GM12878 (cell line): ENCODE results near the gene ASCC3. TPM values are rescaled to one million over a fixed set of nuclear protein-coding genes. Genes with fewer than 3 reads are reported as not detected.
A peak's percentile ranks its signal among the peaks of the same experiment; 100 is the strongest.

Experiments used
- BHLHE40 ChIP-seq, 2 experiments: fragments of 450-650 bp in 1 of 2; IDR thresholded peaks; 2 replicates each; pipeline ENCODE4 v1.6.1; 2011 to 2017; ENCODE audit warnings: low read depth in 2 of 2, borderline replicate concordance in 1 of 2, improper control_type of control experiment in 1 of 2, low read length in 1 of 2, mild to moderate bottlenecking in 1 of 2
- BMI1 ChIP-seq: fragments of 450-650 bp; IDR thresholded peaks from 2 replicates; pipeline ENCODE4 v1.6.1; 2016; ENCODE audit warnings: mild to moderate bottlenecking, moderate library complexity, borderline replicate concordance
- CBFB ChIP-seq: IDR thresholded peaks from 2 replicates; pipeline ENCODE4 v1.6.1; 2016; ENCODE audit warnings: antibody characterized with exemption, low read depth
- CBX5 ChIP-seq: sonication (generic); IDR thresholded peaks from 2 replicates; pipeline ENCODE4 v1.6.1; 2016; ENCODE audit warnings: low read depth, moderate library complexity, mild to moderate bottlenecking, inconsistent platforms
- CREB1 ChIP-seq: IDR thresholded peaks from 2 replicates; pipeline ENCODE4 v1.6.1; 2012; ENCODE audit warnings: low read depth, mild to moderate bottlenecking, inconsistent platforms
- EED ChIP-seq: sonication (generic); IDR thresholded peaks from 2 replicates; pipeline ENCODE4 v1.6.1; 2016; ENCODE audit warnings: antibody characterized with exemption, low read depth
- FOS ChIP-seq: IDR thresholded peaks from 3 replicates; pipeline ENCODE4 v1.6.1; 2011; ENCODE audit warnings: borderline replicate concordance; ENCODE audit not compliant: insufficient read length; ENCODE audit errors: extremely low read depth
- FOXM1 ChIP-seq: IDR thresholded peaks from 2 replicates; pipeline ENCODE4 v1.6.1; 2012; ENCODE audit warnings: low read depth, mild to moderate bottlenecking, inconsistent platforms, low read length, moderate library complexity
- IKZF1 ChIP-seq: fragments of 450-650 bp; conservative IDR thresholded peaks from 2 replicates; pipeline ENCODE4 v1.6.1; 2017; ENCODE audit warnings: antibody characterized with exemption, mild to moderate bottlenecking
- MEF2A ChIP-seq: IDR thresholded peaks from 2 replicates; pipeline ENCODE4 v1.6.1; 2011; ENCODE audit warnings: low read depth, mild to moderate bottlenecking, low read length, moderate library complexity; ENCODE audit not compliant: insufficient read depth
- MTA2 ChIP-seq: fragments of 450-650 bp; IDR thresholded peaks from 2 replicates; pipeline ENCODE4 v1.6.1; 2016; ENCODE audit warnings: low read depth, mild to moderate bottlenecking, moderate library complexity
- MXI1 ChIP-seq: fragments of 150-350 bp; IDR thresholded peaks from 2 replicates; pipeline ENCODE4 v1.6.1; 2011; ENCODE audit warnings: low read depth, mild to moderate bottlenecking, inconsistent platforms, low read length, improper control_type of control experiment
- NFXL1 ChIP-seq: fragments of 450-650 bp; IDR thresholded peaks from 2 replicates; pipeline ENCODE4 v1.6.1; 2017; ENCODE audit warnings: antibody characterized with exemption, mild to moderate bottlenecking, borderline replicate concordance
- NR2F1 ChIP-seq: fragments of 450-650 bp; conservative IDR thresholded peaks from 2 replicates; pipeline ENCODE4 v1.6.1; 2017; ENCODE audit warnings: mild to moderate bottlenecking
- RAD21 ChIP-seq: IDR thresholded peaks from 2 replicates; pipeline ENCODE4 v1.6.1; 2011; ENCODE audit warnings: mild to moderate bottlenecking, low read depth, low read length, moderate library complexity; ENCODE audit not compliant: insufficient read depth
- RUNX3 ChIP-seq: IDR thresholded peaks from 2 replicates; pipeline ENCODE4 v1.6.1; 2012; ENCODE audit warnings: low read length, inconsistent platforms
- ZNF24 ChIP-seq: fragments of 450-650 bp; IDR thresholded peaks from 2 replicates; pipeline ENCODE4 v1.6.1; 2017; ENCODE audit warnings: antibody characterized with exemption, mild to moderate bottlenecking
- polyA plus RNA-seq, 11 experiments: library from polyadenylated mRNA; depleted of rRNA in 4 of 11; unstranded in 6 of 11; stranded (reverse) in 5 of 11; fragments of >200 nt; fragmentation: Nextera tagmentation in 4 of 11; fragmentation: Illumina TruSeq in 1 of 11; extraction: Ambion mirVana in 4 of 11; extraction: Trizol in 1 of 11; gene quantifications; 1 replicate in 1 of 11; 2 replicates in 10 of 11; pipeline versions ENCODE4 v1.2.1 to v1.2.3, GENCODE V29; 2011 to 2016; ENCODE audit warnings: inconsistent platforms in 2 of 11, missing spikeins in 2 of 11, low read depth in 1 of 11
- total RNA-seq, 4 experiments: library from RNA; depleted of rRNA in 3 of 4; stranded (reverse); fragments of >200 nt in 3 of 4; fragmentation: Illumina TruSeq in 1 of 4; extraction: Trizol in 1 of 4; gene quantifications; 2 replicates each; pipeline versions ENCODE4 v1.2.1 to v1.2.3, GENCODE V29; 2013 to 2021
- TF ChIP-seq, protein P1 (sequence below): fragments of 450-650 bp; IDR thresholded peaks from 2 replicates; pipeline ENCODE4 v1.6.1; 2017; ENCODE audit warnings: low read depth, mild to moderate bottlenecking, moderate library complexity
- TF ChIP-seq, protein P2 (sequence below): fragments of 450-650 bp; IDR thresholded peaks from 2 replicates; pipeline ENCODE4 v1.6.1; 2018; ENCODE audit warnings: borderline replicate concordance, mild to moderate bottlenecking; ENCODE audit not compliant: partially characterized antibody
- TF ChIP-seq, protein P3 (sequence below): fragments of 450-650 bp; IDR thresholded peaks from 2 replicates; pipeline ENCODE4 v1.6.1; 2016; ENCODE audit warnings: mild to moderate bottlenecking
- TF ChIP-seq, protein P4 (sequence below), 3 experiments: IDR thresholded peaks in 2 of 3; conservative IDR thresholded peaks in 1 of 3; 2 replicates each; pipeline ENCODE4 v1.5.1; 2011; ENCODE audit warnings: low read depth in 3 of 3, low read length in 3 of 3, mild to moderate bottlenecking in 3 of 3, control low read depth in 2 of 3, moderate library complexity in 2 of 3, inconsistent platforms in 1 of 3, mixed read lengths in 1 of 3; ENCODE audit not compliant: control insufficient read depth in 2 of 3, insufficient read depth in 1 of 3; ENCODE audit errors: extremely low read depth in 1 of 3
- TF ChIP-seq, protein P5 (sequence below): fragments of 450-650 bp; IDR thresholded peaks from 2 replicates; pipeline ENCODE4 v1.6.1; 2016; ENCODE audit warnings: mild to moderate bottlenecking

The ASCC3 gene
- total and polyA plus RNA-seq, 10 of the 15 experiments (the other 5 are each of a cell fraction or from before 2014, with no cell fraction given), result 19.9 to 76.2 (median 55.9) TPM

GRCh38 chr6:100472674-100473073, 408.5 kb downstream of the ASCC3 start (continued):
- TF ChIP-seq BHLHE40 (IDR thresholded peaks at IDR 0.05; ENCODE audit: borderline replicate concordance in 1 of 2, low read depth in 2 of 2, low read length in 1 of 2) (peak; percentile 50 to 71; a peak in 1 of 4 replicates), RUNX3 (peak; percentile 94), CBFB (peak; percentile 59; the same call in 1 of the 2 replicates), IKZF1 (0 out of 2 replicates have a peak, but pooled peaks have one; percentile 18), NR2F1 (peak; percentile 54), ZNF24 (no peak), CBX5 (peak; percentile 43; the same call in 1 of the 2 replicates), BMI1 (no peak), FOS (no peak), EED (0 out of 2 replicates have a peak, but pooled peaks have one; percentile 33), FOXM1 (peak; percentile 60), MXI1 (0 out of 2 replicates have a peak, but pooled peaks have one; percentile 35), MTA2 (peak; percentile 29; the same call in 1 of the 2 replicates), CREB1 (peak; percentile 63; the same call in 1 of the 2 replicates), NFXL1 (no peak), MEF2A (no peak), RAD21 (no peak)
- TF ChIP-seq, protein P1, sequence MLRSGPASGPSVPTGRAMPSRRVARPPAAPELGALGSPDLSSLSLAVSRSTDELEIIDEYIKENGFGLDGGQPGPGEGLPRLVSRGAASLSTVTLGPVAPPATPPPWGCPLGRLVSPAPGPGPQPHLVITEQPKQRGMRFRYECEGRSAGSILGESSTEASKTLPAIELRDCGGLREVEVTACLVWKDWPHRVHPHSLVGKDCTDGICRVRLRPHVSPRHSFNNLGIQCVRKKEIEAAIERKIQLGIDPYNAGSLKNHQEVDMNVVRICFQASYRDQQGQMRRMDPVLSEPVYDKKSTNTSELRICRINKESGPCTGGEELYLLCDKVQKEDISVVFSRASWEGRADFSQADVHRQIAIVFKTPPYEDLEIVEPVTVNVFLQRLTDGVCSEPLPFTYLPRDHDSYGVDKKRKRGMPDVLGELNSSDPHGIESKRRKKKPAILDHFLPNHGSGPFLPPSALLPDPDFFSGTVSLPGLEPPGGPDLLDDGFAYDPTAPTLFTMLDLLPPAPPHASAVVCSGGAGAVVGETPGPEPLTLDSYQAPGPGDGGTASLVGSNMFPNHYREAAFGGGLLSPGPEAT, result 0 out of 2 replicates have a peak, but pooled peaks have one; percentile 25
- TF ChIP-seq, protein P2, sequence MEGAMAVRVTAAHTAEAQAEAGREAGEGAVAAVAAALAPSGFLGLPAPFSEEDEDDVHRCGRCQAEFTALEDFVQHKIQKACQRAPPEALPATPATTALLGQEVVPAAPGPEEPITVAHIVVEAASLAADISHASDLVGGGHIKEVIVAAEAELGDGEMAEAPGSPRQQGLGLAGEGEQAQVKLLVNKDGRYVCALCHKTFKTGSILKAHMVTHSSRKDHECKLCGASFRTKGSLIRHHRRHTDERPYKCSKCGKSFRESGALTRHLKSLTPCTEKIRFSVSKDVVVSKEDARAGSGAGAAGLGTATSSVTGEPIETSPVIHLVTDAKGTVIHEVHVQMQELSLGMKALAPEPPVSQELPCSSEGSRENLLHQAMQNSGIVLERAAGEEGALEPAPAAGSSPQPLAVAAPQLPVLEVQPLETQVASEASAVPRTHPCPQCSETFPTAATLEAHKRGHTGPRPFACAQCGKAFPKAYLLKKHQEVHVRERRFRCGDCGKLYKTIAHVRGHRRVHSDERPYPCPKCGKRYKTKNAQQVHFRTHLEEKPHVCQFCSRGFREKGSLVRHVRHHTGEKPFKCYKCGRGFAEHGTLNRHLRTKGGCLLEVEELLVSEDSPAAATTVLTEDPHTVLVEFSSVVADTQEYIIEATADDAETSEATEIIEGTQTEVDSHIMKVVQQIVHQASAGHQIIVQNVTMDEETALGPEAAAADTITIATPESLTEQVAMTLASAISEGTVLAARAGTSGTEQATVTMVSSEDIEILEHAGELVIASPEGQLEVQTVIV, result no peak
- TF ChIP-seq, protein P3, sequence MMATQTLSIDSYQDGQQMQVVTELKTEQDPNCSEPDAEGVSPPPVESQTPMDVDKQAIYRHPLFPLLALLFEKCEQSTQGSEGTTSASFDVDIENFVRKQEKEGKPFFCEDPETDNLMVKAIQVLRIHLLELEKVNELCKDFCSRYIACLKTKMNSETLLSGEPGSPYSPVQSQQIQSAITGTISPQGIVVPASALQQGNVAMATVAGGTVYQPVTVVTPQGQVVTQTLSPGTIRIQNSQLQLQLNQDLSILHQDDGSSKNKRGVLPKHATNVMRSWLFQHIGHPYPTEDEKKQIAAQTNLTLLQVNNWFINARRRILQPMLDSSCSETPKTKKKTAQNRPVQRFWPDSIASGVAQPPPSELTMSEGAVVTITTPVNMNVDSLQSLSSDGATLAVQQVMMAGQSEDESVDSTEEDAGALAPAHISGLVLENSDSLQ, result peak; percentile 52
- TF ChIP-seq, protein P4, sequence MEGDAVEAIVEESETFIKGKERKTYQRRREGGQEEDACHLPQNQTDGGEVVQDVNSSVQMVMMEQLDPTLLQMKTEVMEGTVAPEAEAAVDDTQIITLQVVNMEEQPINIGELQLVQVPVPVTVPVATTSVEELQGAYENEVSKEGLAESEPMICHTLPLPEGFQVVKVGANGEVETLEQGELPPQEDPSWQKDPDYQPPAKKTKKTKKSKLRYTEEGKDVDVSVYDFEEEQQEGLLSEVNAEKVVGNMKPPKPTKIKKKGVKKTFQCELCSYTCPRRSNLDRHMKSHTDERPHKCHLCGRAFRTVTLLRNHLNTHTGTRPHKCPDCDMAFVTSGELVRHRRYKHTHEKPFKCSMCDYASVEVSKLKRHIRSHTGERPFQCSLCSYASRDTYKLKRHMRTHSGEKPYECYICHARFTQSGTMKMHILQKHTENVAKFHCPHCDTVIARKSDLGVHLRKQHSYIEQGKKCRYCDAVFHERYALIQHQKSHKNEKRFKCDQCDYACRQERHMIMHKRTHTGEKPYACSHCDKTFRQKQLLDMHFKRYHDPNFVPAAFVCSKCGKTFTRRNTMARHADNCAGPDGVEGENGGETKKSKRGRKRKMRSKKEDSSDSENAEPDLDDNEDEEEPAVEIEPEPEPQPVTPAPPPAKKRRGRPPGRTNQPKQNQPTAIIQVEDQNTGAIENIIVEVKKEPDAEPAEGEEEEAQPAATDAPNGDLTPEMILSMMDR (IDR thresholded peaks at IDR 0.05 in 2 of 3, conservative IDR thresholded peaks at IDR 0.05 in 1 of 3; ENCODE audit: control insufficient read depth in 2 of 3, extremely low read depth in 1 of 3, insufficient read depth in 1 of 3, low read depth in 3 of 3, low read length in 3 of 3), result no peak
- TF ChIP-seq, protein P5, sequence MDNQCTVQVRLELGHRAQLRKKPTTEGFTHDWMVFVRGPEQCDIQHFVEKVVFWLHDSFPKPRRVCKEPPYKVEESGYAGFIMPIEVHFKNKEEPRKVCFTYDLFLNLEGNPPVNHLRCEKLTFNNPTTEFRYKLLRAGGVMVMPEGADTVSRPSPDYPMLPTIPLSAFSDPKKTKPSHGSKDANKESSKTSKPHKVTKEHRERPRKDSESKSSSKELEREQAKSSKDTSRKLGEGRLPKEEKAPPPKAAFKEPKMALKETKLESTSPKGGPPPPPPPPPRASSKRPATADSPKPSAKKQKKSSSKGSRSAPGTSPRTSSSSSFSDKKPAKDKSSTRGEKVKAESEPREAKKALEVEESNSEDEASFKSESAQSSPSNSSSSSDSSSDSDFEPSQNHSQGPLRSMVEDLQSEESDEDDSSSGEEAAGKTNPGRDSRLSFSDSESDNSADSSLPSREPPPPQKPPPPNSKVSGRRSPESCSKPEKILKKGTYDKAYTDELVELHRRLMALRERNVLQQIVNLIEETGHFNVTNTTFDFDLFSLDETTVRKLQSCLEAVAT, result peak; percentile 51; the same call in 1 of the 2 replicates
